T-helper 1 cell treated with Interleukin-12 subunit alpha and Interleukin-12 subunit beta and Interleukin-4 antibody, amounts not matched to agents 30 ng/mL and 1 ng/mL, for 36 hours (primary cell): ENCODE results near the gene CCNT2. TPM values are rescaled to one million over a fixed set of nuclear protein-coding genes. Genes with fewer than 3 reads are reported as not detected.
"Not testable (repeated sequence)": the region's sequence is repeated elsewhere in the genome, so short reads cannot be mapped to it uniquely, and the experiment has no call there.

Experiments
- intact Hi-C: fragments of 100-400 bp; cut with micrococcal nuclease; formaldehyde crosslinking; loops from one replicate; pipeline ENCODE4 v1.15.1; 2024
- total RNA-seq: library from RNA; stranded (reverse); gene quantifications from 2 replicates; pipeline ENCODE4 v1.2.3, GENCODE V29; 2022

Gene CCNT2
- total RNA-seq, 1 donor from 2014 or later, result 46.6 TPM

- intact Hi-C loops, result loop anchor here (2.0 kb wide), 1 partner anchor 79 kb away; the partner anchor contains the start of gene RAB3GAP1
Measured at GRCh38 chr2:134973241-134974138, 54.9 kb downstream of the CCNT2 start.

DNA sequence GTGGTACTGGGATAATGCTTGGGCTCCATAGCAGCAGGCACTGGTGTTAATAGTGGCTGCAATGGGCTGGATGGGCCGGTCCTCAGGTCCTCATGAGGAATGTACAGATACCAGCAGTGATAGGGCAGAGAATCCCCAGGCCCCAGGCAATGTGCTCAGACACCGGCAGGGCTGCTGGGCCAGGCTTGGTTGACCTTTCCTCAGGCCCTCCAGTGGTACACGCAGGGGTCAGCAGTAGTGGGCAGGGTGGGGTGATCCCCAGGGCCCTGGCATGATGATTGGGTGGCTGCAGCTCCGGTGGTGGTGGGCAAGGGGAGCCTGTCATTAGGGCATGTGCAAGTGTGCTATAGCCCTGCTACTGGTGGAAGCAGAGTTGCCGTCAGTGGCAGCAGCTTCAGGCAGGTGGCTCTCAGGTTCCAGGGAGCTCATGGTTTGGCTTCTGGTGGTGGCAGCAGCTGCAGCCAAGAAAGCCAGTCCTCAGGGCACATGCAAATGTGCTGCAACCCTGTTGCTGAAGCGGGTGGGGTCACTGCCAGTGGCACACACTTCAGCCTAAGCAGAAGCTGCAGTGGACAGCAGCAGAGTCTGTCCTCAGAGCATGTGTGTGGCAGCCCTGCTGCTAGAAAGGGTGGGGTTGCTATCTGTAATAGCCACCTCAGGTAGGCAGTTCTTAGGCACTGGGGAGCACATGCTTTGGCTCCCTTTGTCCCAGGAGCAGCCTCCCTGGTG lies 56.8 kb downstream of the CCNT2 start:
- intact Hi-C loops, result no loop called here

DNA sequence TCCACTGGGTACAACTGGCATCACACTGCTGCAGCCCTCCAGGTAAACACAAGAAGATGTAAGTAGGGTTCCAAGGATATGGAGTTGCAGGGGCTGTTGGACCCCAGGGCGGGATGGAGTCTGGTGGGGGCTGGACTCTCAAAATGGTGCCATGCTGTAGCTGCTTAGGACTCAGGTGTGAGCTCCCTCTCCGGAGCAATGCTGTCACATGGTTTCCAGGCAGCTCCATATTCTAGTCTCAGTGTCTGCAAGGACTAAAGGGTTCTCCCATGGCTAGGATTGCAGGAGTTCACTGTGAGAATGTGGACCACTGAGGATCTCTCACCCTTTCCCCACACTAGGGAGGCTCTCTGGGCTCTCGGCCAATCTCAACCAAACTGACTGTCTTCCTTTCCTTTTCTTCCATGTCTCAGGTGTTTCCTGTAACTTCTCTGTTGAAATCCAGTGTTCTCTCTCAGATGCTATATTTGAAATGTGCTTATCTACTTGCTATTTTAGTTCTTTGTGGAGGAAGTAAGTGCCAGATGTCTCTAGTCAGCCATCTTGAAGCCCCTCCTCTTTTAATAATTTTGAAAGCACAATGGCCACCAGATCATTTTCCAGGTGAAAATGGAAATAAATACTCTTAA lies 57.6 kb downstream of the CCNT2 start:
- intact Hi-C loops, result no loop called here

GRCh38 chr2:134977104-134977503 lies 58.5 kb downstream of the CCNT2 start:
- intact Hi-C loops, result not testable (repeated sequence)

DNA sequence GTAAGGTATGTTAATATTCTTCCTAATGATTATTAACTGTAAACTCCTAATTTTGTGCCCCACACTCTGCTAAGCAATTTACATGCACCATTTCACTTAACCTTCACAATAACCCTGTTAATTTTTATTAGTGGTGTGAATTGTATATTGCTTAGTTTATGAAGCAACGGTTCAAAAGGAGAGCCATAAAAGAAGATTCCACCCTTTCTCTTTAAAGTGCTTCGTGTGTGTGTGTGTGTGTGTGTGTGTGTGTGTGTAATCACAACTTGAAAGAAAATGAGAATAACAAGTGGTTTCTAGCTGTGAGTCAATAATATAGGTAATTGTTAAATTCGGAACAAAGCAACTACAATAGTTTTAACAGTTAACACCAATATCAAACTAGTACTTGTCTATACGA lies 60.6 kb downstream of the CCNT2 start:
- intact Hi-C loops, result no loop called here

GRCh38 chr2:134980639-134981038 lies 62.0 kb downstream of the CCNT2 start:
- intact Hi-C loops, result loop anchor here (10.0 kb wide), 1 partner anchor 924 kb away; no protein-coding TSS in a partner anchor

DNA sequence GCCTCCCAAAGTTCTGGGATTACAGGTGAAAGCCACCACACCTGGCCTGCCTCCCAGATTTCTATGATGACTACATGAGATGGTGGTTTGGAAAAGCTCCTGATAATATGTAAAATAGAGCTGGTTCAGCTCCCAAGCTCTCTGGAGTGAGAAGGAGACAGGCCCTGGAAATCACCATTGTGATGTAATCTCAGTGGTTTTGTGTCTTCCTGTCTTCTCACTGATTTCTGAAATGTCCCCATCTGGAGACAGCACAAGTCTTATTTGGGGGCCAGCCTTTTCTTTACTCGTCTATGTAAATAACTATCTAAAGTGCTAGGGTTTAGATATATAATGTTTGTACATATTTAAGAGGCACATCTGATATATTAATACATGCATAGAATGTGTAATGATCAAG lies 64.0 kb downstream of the CCNT2 start:
- intact Hi-C loops, result loop anchor here (10.0 kb wide), 1 partner anchor 922 kb away; no protein-coding TSS in a partner anchor

GRCh38 chr2:134985061-134985460 lies 66.4 kb downstream of the CCNT2 start:
- intact Hi-C loops, result loop anchor here (5.0 to 10.0 kb wide), 2 partner anchors 920 to 1397 kb away; no protein-coding TSS in a partner anchor

DNA sequence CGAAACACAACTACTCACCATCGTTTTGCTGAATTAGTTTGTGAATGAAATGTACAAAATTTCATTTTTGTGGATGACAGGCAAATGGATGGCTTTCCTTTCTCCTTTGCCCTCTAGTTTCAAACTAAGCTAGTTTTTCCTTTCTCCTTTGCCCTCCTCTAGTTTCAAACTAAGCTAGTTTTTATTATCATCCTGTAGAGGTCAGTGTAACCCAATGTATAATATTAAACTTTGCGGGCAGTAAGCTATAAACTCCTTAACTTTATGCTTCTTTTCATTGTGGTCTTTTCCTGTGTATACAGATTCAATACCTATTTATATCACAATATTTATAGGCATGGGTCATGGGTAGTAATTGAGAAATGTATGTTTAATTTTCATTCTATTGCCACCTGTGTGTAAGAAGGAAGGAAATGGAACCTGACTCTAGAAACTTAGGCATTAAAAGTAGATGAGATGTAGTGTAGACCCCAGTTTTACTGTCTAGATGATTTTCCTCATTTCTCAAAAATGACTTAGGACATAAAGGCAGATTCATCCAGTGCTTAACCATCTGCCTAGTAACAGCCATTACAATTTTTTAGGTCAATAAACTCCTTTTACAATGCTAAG lies 70.5 kb downstream of the CCNT2 start:
- intact Hi-C loops, result loop anchor here (1.0 to 10.0 kb wide), 4 partner anchors 721 to 1393 kb away; no protein-coding TSS in a partner anchor

- intact Hi-C loops, result no loop called here
Measured at GRCh38 chr2:134999521-134999920, 80.9 kb downstream of the CCNT2 start.

GRCh38 chr2:135002836-135003235 lies 84.2 kb downstream of the CCNT2 start:
- intact Hi-C loops, result no loop called here

DNA sequence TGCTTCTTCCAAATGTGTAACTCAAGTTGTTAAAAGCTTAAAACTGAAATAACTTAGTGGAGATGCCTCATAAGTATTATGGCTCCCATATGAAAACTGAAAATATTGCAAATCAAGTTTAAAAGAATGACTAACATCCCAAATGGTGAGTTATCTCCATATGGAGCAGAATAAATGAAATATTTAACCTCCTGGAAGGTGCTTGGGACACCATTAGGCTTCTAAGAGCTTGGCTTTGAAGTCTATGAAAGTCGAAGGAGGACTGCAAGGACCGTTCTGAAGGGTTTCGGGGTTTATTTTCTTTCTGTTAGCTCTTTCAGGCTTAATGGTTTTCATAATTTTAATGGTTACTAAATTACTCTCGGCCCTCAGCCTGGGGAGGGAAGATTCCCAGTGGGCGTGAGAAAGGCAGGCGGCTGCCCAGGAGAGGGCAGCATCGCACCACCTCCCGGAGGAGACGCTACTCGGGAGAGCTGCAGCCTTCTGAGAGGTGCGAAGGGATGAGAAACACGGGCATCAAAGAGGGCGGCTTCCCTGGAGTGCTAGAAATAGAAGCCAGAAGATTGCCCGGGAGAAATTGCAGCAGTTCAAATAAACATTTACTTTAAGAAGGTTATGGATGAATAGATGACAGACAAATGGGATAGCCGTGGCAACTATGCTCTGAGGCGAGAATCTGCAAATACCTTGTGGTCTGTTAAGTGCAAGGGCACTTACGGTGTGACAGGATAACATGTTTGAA lies 85.6 kb downstream of the CCNT2 start:
- intact Hi-C loops, result loop anchor here (1.0 to 2.0 kb wide), 7 partner anchors 49 to 793 kb away; partner anchors contain the start of genes R3HDM1, RAB3GAP1 and ZRANB3

GRCh38 chr2:135005753-135006152 lies 87.1 kb downstream of the CCNT2 start:
- intact Hi-C loops, result loop anchor here (2.0 kb wide), 1 partner anchor 47 kb away; the partner anchor contains the start of gene RAB3GAP1

Other genes with a start within 250 kb of the CCNT2 start
- gene TMEM163, start 199.8 kb upstream of the CCNT2 start, total RNA-seq, result 0.29 and 0.76 TPM in 2 replicates
- not detected in 2 replicates for gene ACMSD, start 80.2 kb upstream of the CCNT2 start, total RNA-seq
- gene MAP3K19, start 128.6 kb downstream of the CCNT2 start, total RNA-seq, result not detected in 2 replicates
- 20.8 and 27.1 TPM in 2 replicates for gene RAB3GAP1, start 133.5 kb downstream of the CCNT2 start, total RNA-seq